Fibroblast of villous mesenchyme (primary cell): ENCODE results near the gene SSMEM1. TPM values are rescaled to one million over a fixed set of nuclear protein-coding genes. Genes with fewer than 3 reads are reported as not detected.
"Not testable (repeated sequence)": the region's sequence is repeated elsewhere in the genome, so short reads cannot be mapped to it uniquely, and the experiment has no call there.

ENCODE experiments used
- DNase-seq: peaks from one replicate; pipeline ENCODE4 v3.0.0-alpha.2; 2010; ENCODE audit warnings: low read depth
- H3K4me3 ChIP-seq: 2 replicates; pipeline ENCODE4 v1.5.1; 2011; ENCODE audit warnings: low read depth, mild to moderate bottlenecking, low read length
- CTCF ChIP-seq: IDR thresholded peaks from 2 replicates; pipeline ENCODE4 v1.5.1; 2012; ENCODE audit warnings: low read depth, mild to moderate bottlenecking, low read length; ENCODE audit not compliant: insufficient read depth
- total RNA-seq: library from RNA; depleted of rRNA; stranded (reverse); fragments of >200 nt; gene quantifications from 2 replicates; pipeline ENCODE4 v1.2.3, GENCODE V29; 2012

Gene SSMEM1
- total RNA-seq, 1 donor = 0.43 TPM

GRCh38 chr7:130219871-130220270 lies 12.2 kb downstream of the SSMEM1 start:
- no peak for DNase-seq
- TF ChIP-seq CTCF = no peak
- H3K4me3 ChIP-seq = no peak overlapping the region

GRCh38 chr7:130221746-130222145 lies 14.1 kb downstream of the SSMEM1 start:
- no peak for DNase-seq
- TF ChIP-seq CTCF = no peak
- H3K4me3 ChIP-seq = no peak overlapping the region

- TF ChIP-seq CTCF = no peak
- DNase-seq = no peak
- no peak overlapping the region for H3K4me3 ChIP-seq
Observed at GRCh38 chr7:130223646-130224045, 16.0 kb downstream of the SSMEM1 start.

- no peak for DNase-seq
- no peak for TF ChIP-seq CTCF
- H3K4me3 ChIP-seq = no peak overlapping the region
Observed at GRCh38 chr7:130224210-130224609, 16.6 kb downstream of the SSMEM1 start.

GRCh38 chr7:130224923-130225322 lies 17.3 kb downstream of the SSMEM1 start:
- not testable (repeated sequence) for H3K4me3 ChIP-seq
- DNase-seq = peak; percentile 98

GRCh38 chr7:130226333-130226732 lies 18.7 kb downstream of the SSMEM1 start:
- no peak for DNase-seq
- no peak for TF ChIP-seq CTCF
- H3K4me3 ChIP-seq = no peak overlapping the region

- TF ChIP-seq CTCF = no peak
- H3K4me3 ChIP-seq = no peak overlapping the region
- DNase-seq = peak; percentile 42
Observed at GRCh38 chr7:130227883-130228575, 20.4 kb downstream of the SSMEM1 start.
